ENCODE results near the gene TRPV2. TPM values are rescaled to one million over a fixed set of nuclear protein-coding genes. Genes with fewer than 3 reads are reported as not detected.

Gene TRPV2
- total RNA-seq, 1 donor from 2014 or later = 2.1 TPM

- H3K4me1 Mint-ChIP-seq = peaks cover 10% of the 10 kb centered on the region
- no peak overlapping the region for H3K4me3 Mint-ChIP-seq
- no peaks in the 10 kb centered on the region for H3K27me3 Mint-ChIP-seq (ENCODE audit: low read depth)
- no peak overlapping the region for H3K27ac Mint-ChIP-seq
- no peak for TF ChIP-seq CTCF (IDR thresholded peaks at IDR 0.05; ENCODE audit: unreplicated experiment)
- no peak for DNase-seq (ENCODE audit: low spot score in 2 of 2, unreplicated experiment in 2 of 2)
- H3K36me3 Mint-ChIP-seq = no peaks in the 10 kb centered on the region
- H3K9me3 Mint-ChIP-seq = no peaks in the 10 kb centered on the region
Observed at GRCh38 chr17:16478649-16479048, 63.3 kb downstream of the TRPV2 start.

GRCh38 chr17:16479264-16479663 lies 63.9 kb downstream of the TRPV2 start:
- TF ChIP-seq CTCF (IDR thresholded peaks at IDR 0.05; ENCODE audit: unreplicated experiment) = no peak
- Mint-ChIP-seq H3K27me3 (ENCODE audit: low read depth) (no peaks in the 10 kb centered on the region), H3K4me1 (peaks cover 10% of the 10 kb centered on the region), H3K36me3 (no peaks in the 10 kb centered on the region), H3K27ac (no peak overlapping the region), H3K9me3 (no peaks in the 10 kb centered on the region), H3K4me3 (no peak overlapping the region)
- no peak for DNase-seq (ENCODE audit: low spot score in 2 of 2, unreplicated experiment in 2 of 2)

GRCh38 chr17:16480995-16481394 lies 65.6 kb downstream of the TRPV2 start:
- TF ChIP-seq CTCF (IDR thresholded peaks at IDR 0.05; ENCODE audit: unreplicated experiment) = no peak
- Mint-ChIP-seq H3K36me3 (no peaks in the 10 kb centered on the region), H3K27me3 (ENCODE audit: low read depth) (no peaks in the 10 kb centered on the region), H3K4me3 (no peak overlapping the region), H3K4me1 (peaks cover 22% of the 10 kb centered on the region), H3K27ac (no peak overlapping the region), H3K9me3 (no peaks in the 10 kb centered on the region)
- no peak for DNase-seq (ENCODE audit: low spot score in 2 of 2, unreplicated experiment in 2 of 2)

GRCh38 chr17:16482253-16482652 lies 66.9 kb downstream of the TRPV2 start:
- peaks cover 29% of the 10 kb centered on the region for H3K4me1 Mint-ChIP-seq
- TF ChIP-seq CTCF (IDR thresholded peaks at IDR 0.05; ENCODE audit: unreplicated experiment) = no peak

GRCh38 chr17:16483021-16483645 lies 67.8 kb downstream of the TRPV2 start:
- no peak for TF ChIP-seq CTCF (IDR thresholded peaks at IDR 0.05; ENCODE audit: unreplicated experiment)
- H3K36me3 Mint-ChIP-seq = no peaks in the 10 kb centered on the region

More at GRCh38 chr17:16482253-16482652, 66.9 kb downstream of the TRPV2 start:
- no peak overlapping the region for H3K27ac Mint-ChIP-seq
- no peak for DNase-seq (ENCODE audit: low spot score in 2 of 2, unreplicated experiment in 2 of 2)
- no peaks in the 10 kb centered on the region for H3K27me3 Mint-ChIP-seq (ENCODE audit: low read depth)
- H3K36me3 Mint-ChIP-seq = no peaks in the 10 kb centered on the region
- no peak overlapping the region for H3K4me3 Mint-ChIP-seq
- H3K9me3 Mint-ChIP-seq = no peaks in the 10 kb centered on the region

More at GRCh38 chr17:16483021-16483645, 67.8 kb downstream of the TRPV2 start:
- H3K9me3 Mint-ChIP-seq = no peaks in the 10 kb centered on the region
- H3K27me3 Mint-ChIP-seq (ENCODE audit: low read depth) = no peaks in the 10 kb centered on the region
- H3K4me1 Mint-ChIP-seq = peaks cover 30% of the 10 kb centered on the region
- H3K27ac Mint-ChIP-seq = no peak overlapping the region
- H3K4me3 Mint-ChIP-seq = no peak overlapping the region
- no peak for DNase-seq (ENCODE audit: low spot score in 2 of 2, unreplicated experiment in 2 of 2)
